KOPT-K1 (cell line): ENCODE results near the gene ANO4.
"Not testable (repeated sequence)": the region's sequence is repeated elsewhere in the genome, so short reads cannot be mapped to it uniquely, and the experiment has no call there.

Source experiments
- H3K27ac ChIP-seq: fragments of 200-600 bp; sonication (generic); 2 replicates; pipeline ENCODE4 v1.5.1; 2016; ENCODE audit warnings: antibody characterized with exemption, mild to moderate bottlenecking, low read depth, low read length; ENCODE audit not compliant: poor library complexity, severe bottlenecking
- H3K36me3 ChIP-seq: fragments of 200-600 bp; sonication (generic); 2 replicates; pipeline ENCODE4 v1.5.1; 2017; ENCODE audit warnings: antibody characterized with exemption, mild to moderate bottlenecking, low read length, moderate library complexity; ENCODE audit not compliant: insufficient read depth
- H3K9me3 ChIP-seq: fragments of 200-600 bp; sonication (generic); 2 replicates; pipeline ENCODE4 v1.5.1; 2017; ENCODE audit warnings: antibody characterized with exemption, low read length, mild to moderate bottlenecking; ENCODE audit not compliant: insufficient read depth, poor library complexity, severe bottlenecking

The ANO4 gene

GRCh38 chr12:101038289-101038871 lies 243.8 kb downstream of the ANO4 start:
- Histone ChIP-seq H3K9me3 (no peaks in the 10 kb centered on the region), H3K36me3 (no peaks in the 10 kb centered on the region), H3K27ac (no peak overlapping the region)

DNA sequence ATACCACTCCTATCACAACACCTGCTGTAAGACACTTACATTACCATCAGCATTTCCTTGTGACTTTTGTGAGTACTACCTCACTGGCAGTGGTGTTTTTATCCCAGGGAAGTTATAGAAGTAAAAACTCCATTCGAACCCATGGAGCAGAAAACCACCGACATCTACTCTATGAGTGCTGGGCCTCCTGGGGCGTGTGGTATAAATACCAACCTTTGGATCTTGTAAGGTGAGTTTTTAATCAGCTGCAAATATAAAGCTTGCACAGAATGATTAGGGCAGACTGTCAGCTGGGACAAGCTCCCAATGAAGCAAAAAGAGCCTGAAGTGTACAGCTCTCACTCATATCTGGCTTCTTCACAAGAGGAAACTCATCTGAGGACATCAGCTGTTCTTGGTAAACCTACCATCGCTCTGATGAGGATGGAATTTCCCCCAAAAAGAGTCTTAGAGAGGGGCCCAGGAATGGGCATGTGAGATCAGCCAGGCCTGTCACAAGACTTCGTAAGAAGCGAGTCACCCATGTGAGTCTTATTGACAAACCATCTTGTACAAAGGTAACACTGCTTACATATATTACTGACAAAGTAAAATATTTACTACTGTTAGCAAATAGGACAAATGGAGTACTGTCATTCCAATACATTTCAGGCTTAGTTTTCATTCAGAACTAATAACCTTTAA lies 245.4 kb downstream of the ANO4 start:
- H3K9me3 ChIP-seq, result no peaks in the 10 kb centered on the region
- H3K27ac ChIP-seq, result no peak overlapping the region
- H3K36me3 ChIP-seq, result no peaks in the 10 kb centered on the region

- Histone ChIP-seq H3K9me3 (no peaks in the 10 kb centered on the region), H3K27ac (no peak overlapping the region), H3K36me3 (no peaks in the 10 kb centered on the region)
Observed at GRCh38 chr12:101040936-101041335, 246.4 kb downstream of the ANO4 start.

DNA sequence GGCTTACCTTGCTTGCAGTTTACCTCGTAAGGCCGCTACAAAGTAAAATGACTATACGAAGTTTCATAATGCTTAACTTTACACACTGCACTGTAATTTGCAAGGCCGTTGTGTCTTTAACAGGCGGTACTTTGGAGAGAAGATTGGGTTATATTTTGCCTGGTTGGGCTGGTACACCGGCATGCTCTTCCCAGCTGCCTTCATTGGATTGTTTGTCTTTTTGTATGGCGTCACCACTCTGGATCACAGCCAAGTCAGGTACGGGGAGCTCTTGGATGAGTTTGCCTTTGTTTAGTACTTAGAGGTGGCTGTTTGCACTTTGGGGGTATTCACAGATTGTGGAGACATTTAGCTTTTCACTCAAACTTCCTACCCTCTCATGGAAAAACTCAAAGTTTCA lies 247.6 kb downstream of the ANO4 start:
- H3K9me3 ChIP-seq, result no peaks in the 10 kb centered on the region
- no peak overlapping the region for H3K27ac ChIP-seq
- H3K36me3 ChIP-seq, result no peaks in the 10 kb centered on the region

DNA sequence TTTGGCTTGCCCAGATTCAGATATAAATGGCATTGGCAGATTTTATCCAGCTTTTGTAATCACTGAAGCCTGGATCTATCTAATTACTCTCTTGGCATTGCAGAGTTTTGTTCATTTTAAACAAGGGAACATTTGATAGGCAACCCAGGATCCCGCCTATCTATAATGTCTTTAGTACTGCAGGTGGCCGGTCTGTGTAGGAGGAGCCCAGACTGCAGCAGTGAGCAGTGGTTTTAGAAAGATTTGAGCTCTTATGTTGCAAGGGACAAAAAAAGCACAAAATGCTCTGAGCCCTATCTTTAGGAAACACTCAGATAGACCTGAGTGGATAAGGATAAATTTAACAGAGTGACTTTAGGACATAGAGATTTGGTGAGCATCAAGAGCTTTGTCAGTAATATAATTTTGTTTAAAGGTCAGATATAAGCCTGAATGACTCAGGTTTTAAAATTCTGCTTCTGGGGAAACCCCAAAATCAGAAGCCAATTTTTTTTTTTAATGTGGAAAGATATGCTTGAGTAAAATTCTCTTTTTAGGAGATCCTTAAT lies 250.0 kb downstream of the ANO4 start:
- no peaks in the 10 kb centered on the region for H3K9me3 ChIP-seq

GRCh38 chr12:101045486-101046464 lies 251.2 kb downstream of the ANO4 start:
- Histone ChIP-seq H3K27ac (no peak overlapping the region), H3K9me3 (no peaks in the 10 kb centered on the region), H3K36me3 (no peaks in the 10 kb centered on the region)

More for the DNA sequence above, 250.0 kb downstream of the ANO4 start:
- H3K36me3 ChIP-seq, result no peaks in the 10 kb centered on the region
- no peak overlapping the region for H3K27ac ChIP-seq

GRCh38 chr12:101047652-101048051 lies 253.1 kb downstream of the ANO4 start:
- Histone ChIP-seq H3K27ac (no peak overlapping the region), H3K9me3 (no peaks in the 10 kb centered on the region), H3K36me3 (no peaks in the 10 kb centered on the region)

DNA sequence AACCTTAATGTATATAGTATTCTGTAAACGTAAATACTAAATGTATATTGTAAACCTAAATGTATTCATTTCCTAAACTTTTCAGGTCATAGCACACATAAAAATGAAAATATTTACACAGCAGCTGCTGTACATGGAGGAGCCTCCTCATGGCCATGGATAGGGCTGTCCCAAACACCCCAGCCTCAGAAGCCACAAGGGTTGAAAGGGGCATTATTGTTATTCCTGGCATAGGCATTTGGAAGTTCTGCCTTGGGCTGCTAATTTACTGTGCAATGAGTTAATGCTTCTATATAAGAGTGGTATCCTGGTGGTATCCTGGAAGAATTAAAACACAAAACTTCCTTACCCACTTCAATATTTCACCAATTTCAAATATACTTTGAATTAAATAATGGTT lies 256.1 kb downstream of the ANO4 start:
- Histone ChIP-seq H3K27ac (no peak overlapping the region), H3K9me3 (no peaks in the 10 kb centered on the region)

GRCh38 chr12:101051151-101051550 lies 256.6 kb downstream of the ANO4 start:
- no peaks in the 10 kb centered on the region for H3K36me3 ChIP-seq
- H3K27ac ChIP-seq, result no peak overlapping the region
- H3K9me3 ChIP-seq, result no peaks in the 10 kb centered on the region

More for the DNA sequence above, 256.1 kb downstream of the ANO4 start:
- no peaks in the 10 kb centered on the region for H3K36me3 ChIP-seq

DNA sequence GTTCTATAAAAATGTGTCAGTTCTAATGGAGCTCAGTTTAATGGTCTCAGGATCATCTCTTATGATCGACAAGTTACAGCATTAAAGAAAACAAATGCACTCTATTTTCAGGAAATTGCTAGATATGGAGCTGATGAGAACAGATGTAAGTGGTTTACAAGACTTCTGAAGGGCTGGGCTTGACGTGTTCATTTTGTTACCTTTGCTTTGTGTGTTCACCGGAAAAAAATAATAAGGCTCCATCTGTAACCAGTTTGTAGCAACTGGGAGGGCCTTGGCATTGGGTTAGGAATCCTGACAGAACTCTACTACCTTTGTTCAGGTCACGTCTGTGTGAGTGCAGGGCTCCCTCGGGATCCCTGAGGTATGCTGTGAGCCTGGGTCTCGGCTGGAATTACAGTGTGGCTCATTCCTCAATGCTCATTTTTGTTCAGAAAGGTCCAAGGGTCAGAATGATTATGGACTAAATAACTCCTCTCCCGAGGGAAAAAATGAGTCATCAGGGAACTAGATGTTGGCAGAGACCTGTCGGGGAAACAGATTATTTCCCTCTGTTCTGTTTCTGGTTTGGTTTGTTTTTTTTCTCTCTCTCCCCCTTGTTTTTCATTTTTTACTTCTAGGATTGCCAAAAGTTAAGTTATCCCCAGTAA lies 257.4 kb downstream of the ANO4 start:
- Histone ChIP-seq H3K9me3 (no peaks in the 10 kb centered on the region), H3K27ac (no peak overlapping the region), H3K36me3 (no peaks in the 10 kb centered on the region)

DNA sequence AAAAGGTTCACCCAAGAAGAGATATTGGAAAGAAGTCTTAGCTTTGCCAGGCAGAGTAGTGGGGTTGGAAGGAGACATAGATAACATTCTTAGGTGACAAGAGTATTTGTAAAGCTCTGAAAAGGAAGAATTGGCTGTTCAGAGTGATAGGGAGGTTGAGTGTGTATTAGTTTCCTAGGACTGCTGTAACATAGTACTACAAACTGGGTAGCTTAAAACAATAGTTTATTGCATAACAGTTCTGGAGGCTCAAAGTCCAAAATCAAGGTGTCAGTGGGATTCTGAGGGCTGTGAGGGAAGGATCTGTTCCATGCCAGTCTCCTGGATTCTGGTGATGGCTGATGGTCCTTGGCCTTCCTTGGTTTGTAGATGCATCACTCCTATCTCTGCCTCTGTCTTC lies 258.6 kb downstream of the ANO4 start:
- Histone ChIP-seq H3K9me3 (no peaks in the 10 kb centered on the region), H3K27ac (no peak overlapping the region), H3K36me3 (no peaks in the 10 kb centered on the region)

DNA sequence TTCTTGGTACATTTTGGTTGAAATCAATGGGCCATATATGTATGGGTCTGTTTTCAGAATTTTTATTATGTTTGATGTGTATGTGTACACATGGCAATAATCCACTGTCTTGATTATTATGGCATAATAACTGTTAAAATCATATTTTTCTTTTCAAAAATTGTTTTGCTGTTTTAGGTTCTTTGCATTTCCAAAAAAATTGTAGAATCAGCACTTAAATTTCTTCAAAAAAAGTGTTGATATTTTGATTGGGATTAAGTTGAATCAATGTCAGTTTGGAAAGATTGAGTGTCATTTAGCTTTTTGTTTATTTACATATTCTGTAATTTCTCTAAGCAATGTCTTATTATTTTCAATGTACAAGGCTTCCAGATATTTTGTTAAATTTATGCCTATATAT lies 261.4 kb downstream of the ANO4 start:
- Histone ChIP-seq H3K36me3 (no peaks in the 10 kb centered on the region), H3K9me3 (no peaks in the 10 kb centered on the region), H3K27ac (no peak overlapping the region)

- not testable (repeated sequence) for H3K9me3 ChIP-seq
Observed at GRCh38 chr12:101062508-101062907, 267.9 kb downstream of the ANO4 start.

GRCh38 chr12:101064721-101065120 lies 270.1 kb downstream of the ANO4 start:
- Histone ChIP-seq H3K9me3 (no peaks in the 10 kb centered on the region), H3K36me3 (no peaks in the 10 kb centered on the region), H3K27ac (no peak overlapping the region)

More at GRCh38 chr12:101062508-101062907, 267.9 kb downstream of the ANO4 start:
- H3K27ac ChIP-seq, H3K36me3 ChIP-seq: not testable (repeated sequence)

DNA sequence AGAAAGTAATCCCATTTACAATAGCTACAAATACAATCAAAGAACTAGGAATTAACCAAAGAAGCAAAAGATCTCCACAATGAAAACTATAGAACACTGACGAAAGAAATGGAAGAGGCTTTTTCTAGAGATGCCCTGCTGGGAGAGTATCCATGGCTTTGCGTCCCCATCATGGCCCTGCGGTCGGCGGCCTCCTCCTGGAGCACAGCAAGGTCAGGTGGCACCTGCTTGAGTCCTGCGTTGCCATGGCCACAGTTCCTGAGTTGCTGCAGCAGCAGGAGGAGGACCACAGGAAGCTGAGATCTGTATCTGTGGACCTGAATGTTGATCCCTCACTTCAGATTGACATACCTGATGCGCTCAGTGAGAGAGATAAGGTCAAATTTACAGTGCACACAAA lies 271.9 kb downstream of the ANO4 start:
- no peaks in the 10 kb centered on the region for H3K9me3 ChIP-seq
- no peaks in the 10 kb centered on the region for H3K36me3 ChIP-seq
- H3K27ac ChIP-seq, result no peak overlapping the region
